Stomach (tissue), 9 donors: ENCODE measurements around the gene RFC3. TPM values are rescaled to one million over a fixed set of nuclear protein-coding genes. Genes with fewer than 3 reads are reported as not detected.

Experiments used
- DNase-seq, 2 donors: peaks; one replicate each; pipeline versions ENCODE4 v3.0.0 to v3.0.0-alpha.2; 2013 to 2019
- H3K27ac ChIP-seq, 5 donors: fragments of 200-600 bp in 4 of 5; sonication (generic) in 4 of 5; one replicate each; pipeline ENCODE4 v1.5.1; 2013 to 2019; ENCODE audit warnings: mild to moderate bottlenecking in 1 of 5, moderate library complexity in 1 of 5
- H3K27me3 ChIP-seq, 3 donors: fragments of 200-600 bp; sonication (generic); one replicate each; pipeline ENCODE4 v1.5.1; 2017 to 2019; ENCODE audit warnings: mixed run types in 1 of 3
- H3K36me3 ChIP-seq, 4 donors: fragments of 200-600 bp; sonication (generic); 1 replicate in 3 of 4; 2 replicates in 1 of 4; pipeline ENCODE4 v1.5.1; 2016 to 2019
- H3K4me1 ChIP-seq, 4 donors: fragments of 200-600 bp; sonication (generic); one replicate each; pipeline ENCODE4 v1.5.1; 2016 to 2019
- H3K4me3 ChIP-seq, 4 donors: fragments of 200-600 bp; sonication (generic) in 3 of 4; one replicate each; pipeline ENCODE4 v1.5.1; 2016 to 2019; ENCODE audit warnings: mild to moderate bottlenecking in 1 of 4
- H3K9me3 ChIP-seq, 4 donors: fragments of 200-600 bp; sonication (generic); one replicate each; pipeline ENCODE4 v1.5.1; 2016 to 2019
- CTCF ChIP-seq, 7 experiments: fragments of 450-650 bp in 4 of 7; fragments of 200-600 bp in 3 of 7; sonication (generic) in 3 of 7; IDR thresholded peaks; one replicate each; pipeline ENCODE4 v1.5.1; 2016 to 2019; ENCODE audit warnings: antibody characterized with exemption in 7 of 7, control low read depth in 2 of 7, mild to moderate bottlenecking in 1 of 7
- EP300 ChIP-seq: sonication (generic); formaldehyde crosslinking; IDR thresholded peaks from one replicate; pipeline ENCODE4 v1.6.1; 2017; ENCODE audit warnings: antibody characterized with exemption
- POLR2A ChIP-seq, 4 donors: fragments of 450-650 bp; IDR thresholded peaks; one replicate each; pipeline ENCODE4 v1.6.1; 2016; ENCODE audit warnings: antibody characterized with exemption in 4 of 4, control low read depth in 2 of 4, mild to moderate bottlenecking in 1 of 4, moderate library complexity in 1 of 4
- POLR2AphosphoS5 ChIP-seq, 3 donors: sonication (generic); formaldehyde crosslinking; IDR thresholded peaks; one replicate each; pipeline ENCODE4 v1.6.1; 2016; ENCODE audit warnings: antibody characterized with exemption in 3 of 3
- WGBS, 5 donors: extraction: QIAGEN DNeasy Blood & Tissue Kit in 3 of 5; methylation state at CpG; one replicate each; pipeline versions ENCODE4 v1.1.5 to v1.1.7; 2013 to 2018; 5-methylcytosine and 5-hydroxymethylcytosine counted together
- intact Hi-C: fragments of 100-400 bp; cut with DNase I; formaldehyde crosslinking; loops from one replicate; pipeline ENCODE4 v1.15.1; 2023; ENCODE audit warnings: low total_unique reads
- polyA plus RNA-seq, 3 donors: library from polyadenylated mRNA; stranded (reverse); fragments of 200-250 nt; gene quantifications; one replicate each; pipeline ENCODE4 v1.2.3, GENCODE V29; 2013
- total RNA-seq, 5 donors: library from RNA; depleted of rRNA; stranded (reverse); fragments of >200 nt; gene quantifications; one replicate each; pipeline versions ENCODE4 v1.1.0 to v1.2.3, GENCODE V29; 2014 to 2016
- donor health status: healthy with polysubstance abuse.
- donor health status: Bipolar disorder and iron deficiency.
- donor health status: healthy.

The RFC3 gene
- total and polyA plus RNA-seq, 8 donors, result 0.58 to 27.7 (median 7.8) TPM

- Histone ChIP-seq H3K9me3 (peaks cover 0 to 6% (median 0%) of the 10 kb centered on the region in 4 donors), H3K4me1 (no peaks in the 10 kb centered on the region), H3K27ac (no peak overlapping the region), H3K36me3 (no peaks in the 10 kb centered on the region), H3K4me3 (no peak overlapping the region), H3K27me3 (no peaks in the 10 kb centered on the region)
- DNase-seq, result peak in 1 of 2 donors; percentile 36
- no peak for TF ChIP-seq EP300
- no peak for TF ChIP-seq CTCF (IDR thresholded peaks at IDR 0.05)
- no peak for TF ChIP-seq POLR2AphosphoS5 (IDR thresholded peaks at IDR 0.05)
- no peak for TF ChIP-seq POLR2A (IDR thresholded peaks at IDR 0.05)
- WGBS, 5 donors, result 37 to 61% (median 45%) methylated on average over 6 of the region's 6 CpGs
- intact Hi-C loops, result no loop called here
These were observed 54.0 kb downstream of the RFC3 start for GRCh38 chr13:33872005-33872351.

DNA sequence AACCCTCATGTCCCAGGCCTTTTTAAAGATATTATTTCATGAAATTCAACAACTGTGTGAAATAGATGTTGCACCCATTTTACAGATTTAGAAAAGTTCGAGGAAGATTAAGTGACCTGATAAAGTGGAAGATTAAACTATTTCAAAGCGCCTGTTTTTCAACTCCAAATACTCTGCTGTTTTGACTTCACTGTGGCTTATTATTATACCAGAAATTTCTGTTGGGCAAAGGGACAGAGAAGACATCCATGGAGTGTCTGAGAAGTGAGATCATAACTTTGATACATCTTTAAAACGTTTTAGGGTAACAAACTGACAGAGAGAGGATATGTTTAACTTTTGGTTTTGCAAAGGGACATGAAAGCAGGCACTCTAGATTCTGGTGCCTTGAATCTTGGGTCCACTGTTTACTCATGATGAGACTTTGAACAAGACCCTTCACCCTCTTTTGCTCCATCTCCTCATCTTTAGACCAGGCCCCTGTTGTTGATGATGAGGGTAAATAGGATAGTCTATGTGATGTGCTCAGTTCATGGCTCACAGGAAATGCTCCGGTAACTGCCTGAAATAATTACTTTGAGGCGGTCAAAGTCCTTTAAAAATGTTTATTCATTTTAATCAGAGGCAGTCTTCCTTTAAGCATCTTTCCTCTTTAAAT, 55.4 kb downstream of the RFC3 start:
- no peaks in the 10 kb centered on the region for H3K36me3 ChIP-seq
- H3K27me3 ChIP-seq, result no peaks in the 10 kb centered on the region
- intact Hi-C loops, result no loop called here
- H3K4me3 ChIP-seq, result no peak overlapping the region
- H3K9me3 ChIP-seq, result peaks cover 0 to 4% (median 0%) of the 10 kb centered on the region in 4 donors
- no peaks in the 10 kb centered on the region for H3K4me1 ChIP-seq
- H3K27ac ChIP-seq, result no peak overlapping the region
- DNase-seq, result no peak
- 77 to 84% (median 80%) methylated on average over 5 of the region's 5 CpGs for WGBS, 5 donors
- TF ChIP-seq CTCF (IDR thresholded peaks at IDR 0.05), result no peak
- no peak for TF ChIP-seq POLR2A (IDR thresholded peaks at IDR 0.05)
- no peak for TF ChIP-seq POLR2AphosphoS5 (IDR thresholded peaks at IDR 0.05)

DNA sequence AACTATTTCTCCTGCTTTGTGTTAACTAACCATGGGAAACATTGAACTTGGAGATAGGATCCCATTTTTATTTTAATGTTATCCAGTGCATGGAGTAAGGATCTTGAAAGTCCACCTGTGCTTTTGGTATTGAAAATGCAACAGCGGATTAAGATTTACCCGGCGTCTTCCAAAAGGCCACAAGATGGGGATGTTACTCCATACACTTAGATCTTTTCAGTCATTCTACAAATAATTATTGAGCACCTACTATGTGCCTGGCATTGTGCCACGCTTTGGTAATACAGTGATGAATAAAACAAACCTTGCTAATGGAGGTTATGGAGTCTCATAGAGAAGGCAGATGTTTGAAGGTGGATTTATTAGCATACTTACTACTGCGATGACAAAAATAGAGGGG, 56.9 kb downstream of the RFC3 start:
- H3K36me3 ChIP-seq, result no peaks in the 10 kb centered on the region
- no peaks in the 10 kb centered on the region for H3K27me3 ChIP-seq
- intact Hi-C loops, result no loop called here
- WGBS, 5 donors, result 90 to 94% (median 92%) methylated on average over 5 of the region's 5 CpGs
- no peak overlapping the region for H3K4me3 ChIP-seq
- no peak for DNase-seq
- no peak for TF ChIP-seq CTCF (IDR thresholded peaks at IDR 0.05)
- TF ChIP-seq POLR2A (IDR thresholded peaks at IDR 0.05), result no peak
- TF ChIP-seq POLR2AphosphoS5 (IDR thresholded peaks at IDR 0.05), result no peak
- no peak for TF ChIP-seq EP300
- no peaks in the 10 kb centered on the region for H3K9me3 ChIP-seq
- no peaks in the 10 kb centered on the region for H3K4me1 ChIP-seq
- no peak overlapping the region for H3K27ac ChIP-seq

GRCh38 chr13:33875618-33876401, 57.9 kb downstream of the RFC3 start:
- Histone ChIP-seq H3K36me3 (no peaks in the 10 kb centered on the region), H3K4me1 (no peaks in the 10 kb centered on the region), H3K4me3 (no peak overlapping the region), H3K9me3 (no peaks in the 10 kb centered on the region), H3K27me3 (no peaks in the 10 kb centered on the region), H3K27ac (no peak overlapping the region)
- DNase-seq, result no peak
- TF ChIP-seq POLR2AphosphoS5 (IDR thresholded peaks at IDR 0.05) (no peak), POLR2A (IDR thresholded peaks at IDR 0.05) (no peak), EP300 (no peak), CTCF (IDR thresholded peaks at IDR 0.05) (no peak)
- 83 to 87% (median 87%) methylated on average over 10 of the region's 10 CpGs for WGBS, 5 donors
- intact Hi-C loops, result no loop called here
